Measurements from ENCODE around the gene MRPL32.

DNA sequence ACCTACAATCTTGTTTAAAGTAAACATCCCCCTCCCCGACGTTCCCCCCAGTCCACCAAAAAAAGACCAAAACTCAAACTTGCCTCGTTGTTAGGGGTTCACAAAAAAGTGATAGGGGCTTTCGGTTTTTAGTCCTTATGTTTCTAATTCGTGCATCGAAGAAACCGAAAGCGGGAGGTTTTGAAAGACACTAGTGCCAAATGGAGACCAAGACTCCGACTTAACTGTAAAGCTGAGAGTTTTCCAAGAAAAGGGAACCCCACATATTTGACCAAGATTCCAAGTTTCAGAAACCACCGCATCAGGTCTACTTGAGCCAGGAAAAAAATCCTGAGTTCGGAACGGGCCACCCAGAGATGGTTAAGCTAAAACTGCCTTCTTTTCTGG is 736 bp upstream of the MRPL32 start:
- TF ChIP-seq POLR2A (IDR thresholded peaks at IDR 0.05): no peak
- TF ChIP-seq CTCF (IDR thresholded peaks at IDR 0.05): no peak
